HepG2 (cell line): Measurements from ENCODE around the gene RBBP8NL. TPM values are rescaled to one million over a fixed set of nuclear protein-coding genes. Genes with fewer than 3 reads are reported as not detected.

Experiments
- ATAC-seq: fragments of 200-7000 bp; cut with Tn5 transposase; 3 replicates; pipeline ENCODE4 v1.9.1; 2020; ENCODE audit warnings: mild to moderate bottlenecking, moderate library complexity
- BruUV-seq: library from RNA; stranded (reverse); fragments of 400-500 nt; replicated peaks from 2 replicates; lab custom pipeline; 2021; lab: Mats Ljungman, UMichigan
- CTCF ChIA-PET: fragments of 300-600 bp; formaldehyde crosslinking; extraction: SDS; loops from one replicate; lab custom pipeline; 2021; ENCODE audit warnings: low total read pairs, inconsistent platforms, low intra/inter-chr PET ratio; lab: Yijun Ruan, JAX
- POLR2A ChIA-PET: fragments of 350-600 bp; sonication (Branson Sonifier 250); formaldehyde crosslinking; loops from one replicate; lab custom pipeline; 2020; ENCODE audit warnings: antibody characterized with exemption, inconsistent platforms; lab: Yijun Ruan, JAX
- DNase-seq: peaks from one replicate; pipeline ENCODE4 v3.0.0-alpha.2; 2015; ENCODE audit warnings: low spot score
- FAIRE-seq: peaks from 3 replicates; lab custom pipeline; 2011; peaks lifted over from hg19 to GRCh38; lab: Jason Lieb, UNC
- H2AFZ ChIP-seq: one replicate; pipeline ENCODE4 v1.6.1; 2011; ENCODE audit warnings: low read length, inconsistent platforms
- H3K27ac ChIP-seq: fragments of 300-600 bp; 3 replicates; pipeline ENCODE4 v1.8.0; 2011; ENCODE audit warnings: mixed run types, mild to moderate bottlenecking, mixed read lengths, low read length, inconsistent platforms; ENCODE audit not compliant: insufficient read depth; ENCODE audit errors: extremely low read length
- H3K27me3 ChIP-seq, 2 experiments: fragments of 200-600 bp in 1 of 2; 2 replicates in 1 of 2; 3 replicates in 1 of 2; pipeline versions ENCODE4 v1.6.0 to v1.8.0; 2011; ENCODE audit warnings: low read length in 2 of 2, mild to moderate bottlenecking in 2 of 2, moderate library complexity in 2 of 2, inconsistent platforms in 1 of 2; ENCODE audit not compliant: insufficient read depth in 2 of 2, control insufficient read depth in 1 of 2
- H3K36me3 ChIP-seq, 2 experiments: fragments of 200-600 bp in 1 of 2; replicated peaks in 1 of 2; 2 replicates in 1 of 2; 3 replicates in 1 of 2; pipeline versions ENCODE4 v1.5.1 to v1.8.0; 2011; ENCODE audit warnings: low read length in 2 of 2, inconsistent platforms in 1 of 2; ENCODE audit not compliant: insufficient read depth in 2 of 2, control insufficient read depth in 1 of 2
- H3K4me1 ChIP-seq: 2 replicates; pipeline ENCODE4 v1.5.1; 2012; ENCODE audit warnings: low read length, inconsistent platforms; ENCODE audit not compliant: insufficient read depth
- H3K4me2 ChIP-seq: 2 replicates; pipeline ENCODE4 v1.6.0; 2011; ENCODE audit warnings: low read depth, low read length, inconsistent platforms
- H3K4me3 ChIP-seq, 3 experiments: fragments of 200-600 bp in 1 of 3; sonication (generic), shearing (Covaris generic) in 1 of 3; replicated peaks in 1 of 3; 2 replicates each; pipeline ENCODE4 v1.5.1; 2011 to 2016; ENCODE audit warnings: low read length in 3 of 3, inconsistent platforms in 2 of 3, low read depth in 2 of 3, mild to moderate bottlenecking in 2 of 3, control low read depth in 1 of 3, mixed read lengths in 1 of 3; ENCODE audit not compliant: insufficient read depth in 1 of 3
- H3K79me2 ChIP-seq: one replicate; pipeline ENCODE4 v1.6.1; 2011; ENCODE audit warnings: low read length, inconsistent platforms; ENCODE audit not compliant: insufficient read depth
- H3K9ac ChIP-seq: 2 replicates; pipeline ENCODE4 v1.6.0; 2011; ENCODE audit warnings: mild to moderate bottlenecking, low read depth, low read length, inconsistent platforms; ENCODE audit not compliant: insufficient read depth
- H3K9me3 ChIP-seq: 2 replicates; pipeline ENCODE4 v1.5.1; 2012; ENCODE audit warnings: mild to moderate bottlenecking, low read length
- H4K20me1 ChIP-seq: 2 replicates; pipeline ENCODE4 v1.6.0; 2011; ENCODE audit warnings: inconsistent platforms, mild to moderate bottlenecking, low read length, moderate library complexity; ENCODE audit not compliant: insufficient read depth
- AFF4 ChIP-seq: sonication (generic); formaldehyde crosslinking; IDR thresholded peaks from 2 replicates; pipeline ENCODE4 v1.4.0; 2020; ENCODE audit warnings: missing genetic modification reagents
- ARID3A ChIP-seq: IDR thresholded peaks from 2 replicates; pipeline ENCODE4 v1.6.1; 2012; ENCODE audit warnings: low read depth, low read length, improper control_type of control experiment
- CBX5 ChIP-seq: sonication (generic); formaldehyde crosslinking; IDR thresholded peaks from 2 replicates; pipeline ENCODE4 v1.4.0; 2020; ENCODE audit warnings: missing genetic modification reagents, borderline replicate concordance
- HNRNPL ChIP-seq: fragments of 200-400 bp; formaldehyde crosslinking; IDR thresholded peaks from 2 replicates; pipeline ENCODE4 v1.6.1; 2017; ENCODE audit warnings: mild to moderate bottlenecking, low read depth, low read length
- MED1 ChIP-seq: sonication (generic); formaldehyde crosslinking; IDR thresholded peaks from 2 replicates; pipeline ENCODE4 v1.4.0; 2020; ENCODE audit warnings: missing genetic modification reagents
- MXD1 ChIP-seq: sonication (generic); formaldehyde crosslinking; IDR thresholded peaks from 2 replicates; pipeline ENCODE4 v1.4.0; 2020; ENCODE audit warnings: mild to moderate bottlenecking, missing genetic modification reagents
- NCOR1 ChIP-seq: fragments of 200-600 bp; sonication (generic); IDR thresholded peaks from 2 replicates; pipeline ENCODE4 v1.7.0; 2017; ENCODE audit warnings: antibody characterized with exemption, low read length, borderline replicate concordance
- RBAK ChIP-seq: sonication (generic); formaldehyde crosslinking; IDR thresholded peaks from 2 replicates; pipeline ENCODE4 v1.5.1; 2020; ENCODE audit warnings: mild to moderate bottlenecking, missing genetic modification reagents
- SIN3A ChIP-seq: IDR thresholded peaks from 2 replicates; pipeline ENCODE4 v1.6.1; 2011; ENCODE audit warnings: low read depth, mild to moderate bottlenecking, control low read depth, low read length, borderline replicate concordance
- TERF1 ChIP-seq: sonication (generic); formaldehyde crosslinking; IDR thresholded peaks from 2 replicates; pipeline ENCODE4 v1.8.0; 2022; ENCODE audit warnings: mild to moderate bottlenecking, missing genetic modification reagents, moderate library complexity
- ZFP37 ChIP-seq: sonication (generic); formaldehyde crosslinking; IDR thresholded peaks from 2 replicates; pipeline ENCODE4 v1.4.0; 2020; ENCODE audit warnings: missing genetic modification reagents, borderline replicate concordance
- ZNF251 ChIP-seq: sonication (generic); formaldehyde crosslinking; IDR thresholded peaks from 2 replicates; pipeline ENCODE4 v1.9.0; 2021; ENCODE audit warnings: mild to moderate bottlenecking, missing genetic modification reagents
- ZNF724P ChIP-seq: sonication (generic); formaldehyde crosslinking; IDR thresholded peaks from 2 replicates; pipeline ENCODE4 v1.8.0; 2022; ENCODE audit warnings: missing genetic modification reagents, borderline replicate concordance
- ZNF747 ChIP-seq: sonication (generic); formaldehyde crosslinking; IDR thresholded peaks from 2 replicates; pipeline ENCODE4 v1.8.1; 2023; ENCODE audit warnings: missing genetic modification reagents, mild to moderate bottlenecking, borderline replicate concordance
- ZNF768 ChIP-seq: sonication (generic); formaldehyde crosslinking; IDR thresholded peaks from 2 replicates; pipeline ENCODE4 v1.4.0; 2020; ENCODE audit warnings: missing genetic modification reagents
- WGBS: methylation state at CpG from one replicate; pipeline ENCODE4 v1.1.6; 2017; ENCODE audit warnings: low lambda C conversion rate; 5-methylcytosine and 5-hydroxymethylcytosine counted together
- in situ Hi-C: cut with HindIII; loops from 2 replicates; pipeline ENCODE4 v1.10.0; 2017; ENCODE audit warnings: low pct_unique_long_range_greater_than_20kb; ENCODE audit not compliant: extremely low pct_ligation_motif_present
- intact Hi-C: fragments of 100-400 bp; cut with micrococcal nuclease; formaldehyde crosslinking; loops from one replicate; pipeline ENCODE4 v1.10.0; 2022; ENCODE audit not compliant: unreplicated experiment
- polyA plus RNA-seq, 8 experiments: library from polyadenylated mRNA; depleted of rRNA in 3 of 8; stranded (reverse) in 7 of 8; unstranded in 1 of 8; fragments of >200 nt; fragmentation: Illumina TruSeq in 4 of 8; extraction: Trizol in 4 of 8; gene quantifications; 2 replicates each; pipeline versions ENCODE4 v1.2.1 to v1.2.3, GENCODE V29; 2011 to 2016; ENCODE audit warnings: low read depth in 4 of 8, missing spikeins in 1 of 8, mixed read lengths in 1 of 8; ENCODE audit not compliant: insufficient read depth in 1 of 8
- total RNA-seq, 5 experiments: library from RNA; depleted of rRNA; stranded (reverse); fragments of >200 nt; fragmentation: Illumina TruSeq; extraction: Trizol; gene quantifications; 2 replicates each; pipeline ENCODE4 v1.2.3, GENCODE V29; 2016; ENCODE audit warnings: low read depth in 1 of 5

The RBBP8NL gene
- total and polyA plus RNA-seq, 2 of the 13 experiments (the other 11 are each of a cell fraction or from before 2014, with no cell fraction given) = 0.69 to 0.86 TPM

GRCh38 chr20:62405981-62406513 is 21.3 kb downstream of the RBBP8NL start:
- H4K20me1 ChIP-seq = peaks cover 3% of the 10 kb centered on the region; the same call in 1 of the 2 replicates
- DNase-seq (no peak), FAIRE-seq (peak; percentile 23), ATAC-seq (peak; percentile 2)
- intact Hi-C loops (no loop called here), in situ Hi-C loops (no loop called here)
- H3K79me2 ChIP-seq = peaks cover 9% of the 10 kb centered on the region
- H3K9ac ChIP-seq = peak overlapping the region; percentile 82
- no peak overlapping the region for H2AFZ ChIP-seq
- peaks cover 67% of the 10 kb centered on the region for H3K4me1 ChIP-seq
- H3K4me3 ChIP-seq = peak overlapping the region; percentile 62 to 88 (median 73)
- peaks cover 2 to 19% of the 10 kb centered on the region in 2 experiments; a peak in 3 of 5 replicates for H3K36me3 ChIP-seq
- H3K4me2 ChIP-seq = peak overlapping the region; percentile 98
- CTCF ChIA-PET = interaction anchor here (1.4 to 2.3 kb wide), 2 partner anchors 11 to 104 kb away, joined by 6 to 11 read pairs; partner anchors contain the start of gene ADRM1
- 35% methylated on average over 10 of the region's 10 CpGs for WGBS
- POLR2A ChIA-PET = interaction anchor here (0.8 to 1.1 kb wide), 4 partner anchors 17 to 37 kb away, joined by 3 to 6 read pairs (median 3); partner anchors contain the start of gene RPS21
- no peaks in the 10 kb centered on the region for H3K9me3 ChIP-seq
- peaks cover 9 to 20% of the 10 kb centered on the region in 2 experiments for H3K27me3 ChIP-seq
- BruUV-seq = TSS peak; percentile 38
- H3K27ac ChIP-seq = peak overlapping the region; percentile 65
- TF ChIP-seq ZNF768 (CRISPR knock-in tag) = no peak; the same call in 1 of the 2 replicates
- TF ChIP-seq AFF4 (CRISPR knock-in tag) = no peak
- no peak for TF ChIP-seq MED1 (CRISPR knock-in tag)
- TF ChIP-seq MXD1 = peak; percentile 50; the same call in 1 of the 2 replicates
- no peak for TF ChIP-seq NCOR1
- TF ChIP-seq CBX5 = no peak
- no peak for TF ChIP-seq ARID3A
- no peak for TF ChIP-seq ZNF747
- TF ChIP-seq SIN3A = peak; percentile 35; the same call in 1 of the 2 replicates
- 0 out of 2 replicates have a peak, but pooled peaks have one; percentile 11 for TF ChIP-seq HNRNPL
- no peak for TF ChIP-seq TERF1 (CRISPR knock-in tag)
- no peak for TF ChIP-seq ZFP37
- TF ChIP-seq ZNF724P (CRISPR knock-in tag) = 0 out of 2 replicates have a peak, but pooled peaks have one; percentile 12
- no peak for TF ChIP-seq RBAK (CRISPR knock-in tag)
- TF ChIP-seq ZNF251 (CRISPR knock-in tag) = 0 out of 2 replicates have a peak, but pooled peaks have one; percentile 2
